Activated T-helper 1 cell treated with anti-CD3 and anti-CD28 coated beads, Interleukin-12 subunit alpha, Interleukin-12 subunit beta, Interleukin-2, Interleukin-4 antibody, amounts not matched to agents 30 ng/mL and 10 ng/mL and 1 ng/mL, durations not matched to agents 14 hours and 24 hours and 36 hours (primary cell): ENCODE results near the gene NECAB3. TPM values are rescaled to one million over a fixed set of nuclear protein-coding genes. Genes with fewer than 3 reads are reported as not detected.

Experiments
- DNase-seq: peaks from one replicate; pipeline ENCODE4 v3.0.0; 2021; ENCODE audit warnings: low spot score
- H3K27ac Mint-ChIP-seq: one replicate; pipeline ENCODE4 v1.8.0; 2021; ENCODE audit warnings: mild to moderate bottlenecking, mixed read lengths
- H3K27me3 Mint-ChIP-seq: one replicate; pipeline ENCODE4 v1.8.0; 2022; ENCODE audit warnings: mild to moderate bottlenecking, moderate library complexity, mixed read lengths; ENCODE audit not compliant: insufficient read depth
- H3K36me3 Mint-ChIP-seq: one replicate; pipeline ENCODE4 v1.8.0; 2021; ENCODE audit warnings: low read depth, mixed read lengths
- H3K4me1 Mint-ChIP-seq: one replicate; pipeline ENCODE4 v1.8.0; 2021; ENCODE audit warnings: low read depth, mixed read lengths
- H3K4me3 Mint-ChIP-seq: one replicate; pipeline ENCODE4 v1.8.0; 2021; ENCODE audit warnings: mild to moderate bottlenecking, moderate library complexity, mixed read lengths
- H3K9me3 Mint-ChIP-seq: one replicate; pipeline ENCODE4 v1.8.0; 2021; ENCODE audit warnings: mixed read lengths
- intact Hi-C: fragments of 100-400 bp; cut with micrococcal nuclease; formaldehyde crosslinking; loops from one replicate; pipeline ENCODE4 v1.15.1; 2024
- total RNA-seq: library from RNA; stranded (reverse); gene quantifications from 2 replicates; pipeline ENCODE4 v1.2.3, GENCODE V29; 2022

NECAB3 gene, protein sequence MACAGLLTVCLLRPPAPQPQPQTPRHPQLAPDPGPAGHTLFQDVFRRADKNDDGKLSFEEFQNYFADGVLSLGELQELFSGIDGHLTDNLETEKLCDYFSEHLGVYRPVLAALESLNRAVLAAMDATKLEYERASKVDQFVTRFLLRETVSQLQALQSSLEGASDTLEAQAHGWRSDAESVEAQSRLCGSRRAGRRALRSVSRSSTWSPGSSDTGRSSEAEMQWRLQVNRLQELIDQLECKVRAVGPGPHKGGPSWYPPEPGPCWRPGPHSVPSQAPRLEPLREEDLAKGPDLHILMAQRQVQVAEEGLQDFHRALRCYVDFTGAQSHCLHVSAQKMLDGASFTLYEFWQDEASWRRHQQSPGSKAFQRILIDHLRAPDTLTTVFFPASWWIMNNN
- total RNA-seq, result 30.7 and 31.2 TPM in 2 replicates

DNA sequence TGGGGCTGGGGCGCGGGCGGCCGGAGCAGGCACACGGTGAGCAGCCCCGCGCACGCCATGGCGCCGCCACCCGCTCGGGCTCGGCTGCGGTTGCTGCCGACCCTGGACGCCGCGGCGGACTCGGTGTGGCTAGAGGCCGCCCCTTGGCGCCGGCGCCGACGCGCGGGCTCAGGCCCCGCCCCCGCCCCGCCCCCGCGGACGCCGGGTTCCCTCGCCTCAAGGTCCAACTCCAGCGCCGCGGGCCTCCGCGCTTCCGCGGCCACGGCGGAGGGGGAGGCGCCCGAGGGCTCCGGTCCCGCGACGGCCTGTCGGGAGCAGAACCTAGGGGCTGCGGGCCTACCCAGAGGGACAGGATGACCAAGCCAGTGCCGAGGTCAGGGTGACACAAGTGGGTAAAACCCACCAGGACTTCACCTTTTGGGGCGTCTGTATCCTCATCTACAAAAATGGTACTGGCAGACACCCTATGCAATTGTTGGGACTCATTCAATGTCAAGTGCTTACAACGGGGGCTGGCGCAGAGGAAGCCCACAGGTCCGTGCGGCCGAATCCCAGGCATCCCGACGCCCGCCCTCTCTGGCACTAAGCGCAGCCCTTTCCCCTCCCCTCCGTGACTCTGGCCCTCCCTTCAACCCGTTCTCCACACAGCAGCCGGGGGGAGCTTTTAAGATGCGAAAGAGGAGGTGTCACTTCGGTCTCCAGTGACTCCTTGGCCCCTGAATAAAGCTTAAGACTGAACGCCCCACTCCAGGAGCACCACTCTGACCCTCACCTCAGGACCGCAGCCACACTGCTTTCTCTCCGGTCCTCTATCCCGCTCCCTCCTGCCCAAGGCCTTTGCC lies at the start of gene NECAB3:
NECAB3 (minus strand) TSS at position 135 of the 842 bp plus-strand sequence; CDS start at position 59, 76 bp downstream.
- intact Hi-C loops, result loop anchor here (1.0 kb wide), 2 partner anchors 8 to 11 kb away; partner anchors contain the start of gene ACTL10
- Mint-ChIP-seq H3K9me3 (no peaks in the 10 kb centered on the region), H3K27me3 (no peaks in the 10 kb centered on the region), H3K4me1 (peaks cover 54% of the 10 kb centered on the region), H3K27ac (peak within 1 kb of the TSS; percentile 87), H3K36me3 (peaks cover 24% of the 10 kb centered on the region), H3K4me3 (peak within 1 kb of the TSS; percentile 91)
- peak; percentile 73 for DNase-seq

DNA sequence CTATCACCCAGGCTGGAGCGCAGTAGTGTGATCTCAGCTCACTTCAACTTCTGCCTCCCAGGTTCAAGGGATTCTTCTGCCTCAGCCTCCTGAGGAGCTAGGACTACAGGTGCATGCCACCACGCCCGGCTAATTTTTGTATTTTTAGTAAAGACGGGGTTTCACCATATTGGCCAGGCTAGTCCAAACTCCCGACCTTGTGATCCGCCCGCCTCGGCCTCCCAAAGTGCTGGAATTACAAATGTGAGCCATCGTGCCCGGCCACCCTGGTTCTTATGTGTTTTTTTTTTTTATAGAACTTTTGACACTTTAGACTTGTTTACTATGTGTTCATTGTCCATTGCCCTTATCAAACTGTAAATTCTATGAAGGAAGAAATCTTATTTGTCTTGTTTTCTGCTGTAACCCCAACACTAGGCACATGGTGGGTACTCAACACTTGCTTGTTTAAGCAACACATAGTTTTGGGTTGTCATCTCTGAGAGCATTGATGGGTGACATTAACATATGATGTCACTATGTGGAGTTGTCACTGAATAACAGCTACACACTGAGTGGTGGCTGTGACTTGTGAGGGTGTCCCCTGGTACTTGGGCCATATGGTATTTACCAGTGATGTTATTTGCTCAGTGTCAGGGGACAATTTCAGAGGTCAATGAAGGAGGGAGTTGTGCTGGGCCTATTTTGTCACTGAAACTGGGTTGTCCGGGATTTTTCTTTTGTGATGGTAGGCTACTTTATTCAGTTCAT lies 47.3 kb upstream of the NECAB3 start:
- DNase-seq, result no peak
- H3K36me3 Mint-ChIP-seq, result peaks cover 4% of the 10 kb centered on the region
- intact Hi-C loops, result loop anchor here (2.0 to 5.0 kb wide), 2 partner anchors 231 to 271 kb away; partner anchors contain the start of genes CBFA2T2 and RALY
- peak overlapping the region; percentile 17 for H3K4me3 Mint-ChIP-seq
- no peaks in the 10 kb centered on the region for H3K27me3 Mint-ChIP-seq
- peaks cover 22% of the 10 kb centered on the region for H3K4me1 Mint-ChIP-seq
- H3K27ac Mint-ChIP-seq, result no peak overlapping the region
- peaks cover 3% of the 10 kb centered on the region for H3K9me3 Mint-ChIP-seq

DNA sequence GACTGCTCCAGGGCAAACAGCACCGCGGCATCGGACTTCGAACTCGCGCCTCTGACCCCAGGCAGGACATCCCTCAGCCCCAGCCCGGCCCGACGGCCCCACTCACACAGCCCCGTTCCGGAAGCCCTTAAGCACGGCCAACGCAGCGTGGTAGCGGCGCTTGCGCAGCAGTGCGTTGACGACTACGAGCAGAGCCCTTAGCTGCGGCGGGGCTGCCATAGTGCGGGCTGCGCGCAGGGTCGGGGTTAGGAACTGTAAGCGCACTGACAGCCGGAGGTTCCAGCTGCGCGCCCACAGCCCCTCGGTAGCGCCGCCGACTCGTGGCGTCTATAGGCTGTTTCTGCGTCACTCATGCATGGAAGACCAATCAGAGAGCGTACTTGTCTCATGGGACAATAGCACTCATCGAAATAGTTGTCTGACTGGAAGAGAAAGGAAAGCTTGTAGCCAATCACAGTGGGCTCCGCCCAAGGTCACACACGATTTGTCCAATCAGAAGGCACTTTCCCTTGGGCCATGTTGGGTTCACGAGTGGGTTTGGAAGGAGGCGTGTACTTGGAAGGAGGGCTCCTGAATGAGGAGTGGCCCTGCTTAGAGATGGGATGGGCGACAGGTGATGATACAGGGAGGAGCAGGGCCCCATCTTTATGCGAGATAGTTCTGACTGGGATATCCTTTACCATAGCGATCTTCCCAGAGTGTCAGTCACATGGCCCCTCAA lies 45.9 kb upstream of the NECAB3 start, which contains the start of gene PXMP4:
PXMP4 (minus strand) TSS at position 322 of the 721 bp plus-strand sequence; CDS start at position 219, 103 bp downstream.
- no peaks in the 10 kb centered on the region for H3K27me3 Mint-ChIP-seq
- intact Hi-C loops, result loop anchor here (1.0 to 5.0 kb wide), 8 partner anchors 11 to 272 kb away; partner anchors contain the start of genes ACTL10, CBFA2T2, CHMP4B and E2F1
- H3K27ac Mint-ChIP-seq, result peak within 1 kb of the TSS; percentile 93

DNA sequence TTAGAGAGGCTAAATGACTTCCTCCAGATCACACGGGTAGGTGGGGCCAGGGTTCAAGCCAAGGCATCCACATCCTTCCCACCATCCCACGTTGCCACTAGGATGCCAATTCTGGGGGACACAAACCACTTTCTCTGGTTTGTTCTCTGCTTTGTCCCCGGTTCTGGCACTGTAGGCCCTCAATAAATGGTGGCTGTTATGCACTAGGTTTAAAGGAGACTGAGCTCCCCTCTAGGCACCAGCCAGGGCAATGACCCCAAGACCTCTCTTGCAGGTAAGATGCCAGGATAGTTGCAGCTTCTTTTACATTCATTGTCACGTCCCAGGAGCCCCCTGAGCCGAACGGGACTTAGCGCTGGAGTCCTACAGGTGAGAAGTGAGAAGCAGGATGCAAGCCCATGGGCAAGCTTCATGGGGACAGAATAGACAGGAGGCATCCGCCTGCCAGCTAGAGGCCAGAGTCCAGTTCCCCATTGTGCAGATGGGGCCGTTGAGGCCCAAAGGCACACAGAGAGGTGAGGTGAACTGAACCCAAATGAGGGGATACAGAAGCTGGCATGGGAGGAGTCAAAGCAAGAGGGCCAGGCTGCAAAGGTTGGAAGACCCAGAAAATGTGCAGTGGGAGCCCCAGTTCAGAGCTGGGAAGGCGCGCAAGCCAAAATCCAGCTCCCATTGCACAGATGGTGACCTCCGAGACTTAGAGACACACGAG lies 45.2 kb upstream of the NECAB3 start:
- intact Hi-C loops, result no loop called here
- peak overlapping the region; percentile 85 for H3K4me3 Mint-ChIP-seq
- H3K36me3 Mint-ChIP-seq, result peaks cover 7% of the 10 kb centered on the region
- no peaks in the 10 kb centered on the region for H3K27me3 Mint-ChIP-seq
- peaks cover 30% of the 10 kb centered on the region for H3K4me1 Mint-ChIP-seq
- no peak for DNase-seq
- H3K9me3 Mint-ChIP-seq, result peaks cover 3% of the 10 kb centered on the region
- peak overlapping the region; percentile 93 for H3K27ac Mint-ChIP-seq

More for the DNA sequence above, 45.9 kb upstream of the NECAB3 start, which contains the start of gene PXMP4:
- Mint-ChIP-seq H3K4me3 (peak within 1 kb of the TSS; percentile 85), H3K4me1 (peaks cover 30% of the 10 kb centered on the region), H3K36me3 (peaks cover 7% of the 10 kb centered on the region), H3K9me3 (peaks cover 3% of the 10 kb centered on the region)
- peak; percentile 88 for DNase-seq

DNA sequence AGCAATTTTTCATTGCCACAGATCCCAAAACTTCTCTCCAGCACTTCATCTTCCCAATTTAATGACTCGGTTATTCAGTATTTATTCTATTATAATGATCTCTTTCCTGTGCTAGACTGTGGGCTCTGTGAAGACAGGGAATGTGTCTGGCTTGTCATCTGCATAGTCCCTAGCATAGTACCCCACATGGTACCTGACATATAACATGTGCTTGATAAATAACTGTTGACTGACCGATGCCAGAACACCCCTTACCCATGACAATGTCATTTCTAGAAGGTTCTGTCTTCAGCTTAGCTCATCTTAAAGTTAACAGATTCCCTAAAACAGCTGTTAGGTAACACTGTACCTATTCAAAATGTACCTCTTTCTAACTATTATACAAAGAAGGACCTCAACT lies 42.3 kb upstream of the NECAB3 start:
- intact Hi-C loops, result no loop called here
- Mint-ChIP-seq H3K27me3 (no peaks in the 10 kb centered on the region), H3K4me1 (peaks cover 31% of the 10 kb centered on the region), H3K36me3 (peaks cover 14% of the 10 kb centered on the region), H3K4me3 (no peak overlapping the region), H3K9me3 (peaks cover 3% of the 10 kb centered on the region), H3K27ac (no peak overlapping the region)
- no peak for DNase-seq

DNA sequence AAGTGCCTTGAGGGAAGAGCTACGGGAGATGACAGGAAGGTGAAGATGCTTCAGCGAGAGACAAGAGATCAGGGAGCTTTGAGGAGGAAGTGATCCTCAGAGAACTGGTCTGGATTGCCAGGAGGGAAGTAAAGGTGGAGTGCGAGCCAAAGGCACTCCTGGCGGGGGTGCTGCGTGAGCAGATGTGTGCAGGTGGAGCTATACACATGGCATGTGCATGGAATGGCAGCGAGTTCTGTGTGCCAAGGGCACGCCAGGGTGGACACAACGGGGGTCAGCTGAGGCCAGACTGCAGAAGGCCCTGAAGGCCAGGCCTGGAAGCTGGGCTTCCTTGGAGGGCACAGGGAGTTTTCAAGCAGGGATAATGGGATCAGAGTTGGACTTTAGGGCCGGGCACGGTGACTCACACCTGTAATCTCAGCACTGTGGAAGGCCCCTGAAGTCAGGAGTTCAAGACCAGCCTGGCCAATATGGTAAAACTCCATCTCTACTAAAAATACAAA lies 39.7 kb upstream of the NECAB3 start:
- DNase-seq, result no peak
- H3K27me3 Mint-ChIP-seq, result no peaks in the 10 kb centered on the region
- H3K36me3 Mint-ChIP-seq, result peaks cover 22% of the 10 kb centered on the region
- H3K27ac Mint-ChIP-seq, result no peak overlapping the region
- H3K9me3 Mint-ChIP-seq, result no peaks in the 10 kb centered on the region
- no peak overlapping the region for H3K4me3 Mint-ChIP-seq
- intact Hi-C loops, result no loop called here
- H3K4me1 Mint-ChIP-seq, result peaks cover 44% of the 10 kb centered on the region

DNA sequence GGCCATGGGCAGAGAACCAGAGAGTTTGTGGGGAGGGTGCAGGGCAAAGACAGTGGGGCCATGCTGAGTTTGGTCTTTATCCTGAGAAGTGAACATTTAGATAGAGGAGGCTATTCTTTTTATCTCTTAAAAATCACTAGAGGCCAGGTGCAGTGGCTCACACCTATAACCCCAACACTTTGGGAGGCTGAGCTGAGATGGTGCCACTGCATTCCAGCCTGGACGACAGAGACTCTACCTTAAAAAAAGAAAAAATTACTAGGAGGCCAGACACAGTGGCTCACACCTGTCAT lies 37.2 kb upstream of the NECAB3 start:
- Mint-ChIP-seq H3K4me3 (no peak overlapping the region), H3K27me3 (no peaks in the 10 kb centered on the region), H3K27ac (no peak overlapping the region), H3K36me3 (peaks cover 20% of the 10 kb centered on the region), H3K9me3 (no peaks in the 10 kb centered on the region), H3K4me1 (peaks cover 34% of the 10 kb centered on the region)
- intact Hi-C loops, result no loop called here
- DNase-seq, result no peak

DNA sequence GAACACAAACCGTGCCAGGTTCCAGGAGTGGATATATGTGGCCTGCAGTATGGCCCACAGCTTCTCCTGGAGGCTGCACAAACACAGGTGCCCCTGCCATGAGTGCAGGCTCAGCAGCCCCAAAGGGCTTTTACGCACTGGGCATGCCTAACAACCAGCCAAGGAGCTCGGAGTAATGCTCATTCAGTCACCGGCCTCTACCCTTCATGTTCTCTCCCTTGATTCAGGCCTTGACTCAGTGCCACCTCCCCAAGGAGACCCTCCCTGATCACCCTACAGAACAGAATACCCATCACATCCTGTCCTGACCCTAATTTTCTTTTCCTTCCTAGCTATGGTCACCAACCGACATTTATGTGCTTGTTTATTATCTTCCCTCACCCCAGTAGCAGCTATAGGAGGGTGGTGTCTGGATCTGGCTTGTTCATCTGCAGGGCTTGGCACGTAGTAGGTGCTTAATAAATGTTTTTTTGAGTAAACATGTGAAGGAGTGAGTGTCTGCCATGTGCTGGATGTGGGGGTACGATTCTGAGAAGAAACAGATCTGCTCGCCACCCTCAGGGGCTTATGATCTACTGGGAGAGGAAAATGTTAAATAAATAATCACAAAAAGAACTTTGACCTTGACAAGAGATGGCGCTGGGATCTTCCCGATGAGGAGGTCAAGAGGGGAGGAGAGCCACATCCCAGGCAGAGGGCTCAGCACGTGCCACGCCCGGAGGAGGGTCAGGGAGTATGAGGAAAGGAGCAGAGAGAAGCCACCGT lies 36.6 kb upstream of the NECAB3 start:
- no peak overlapping the region for H3K4me3 Mint-ChIP-seq
- H3K4me1 Mint-ChIP-seq, result peaks cover 28% of the 10 kb centered on the region
- H3K36me3 Mint-ChIP-seq, result peaks cover 17% of the 10 kb centered on the region
- no peak overlapping the region for H3K27ac Mint-ChIP-seq
- intact Hi-C loops, result no loop called here
- H3K27me3 Mint-ChIP-seq, result no peaks in the 10 kb centered on the region
- no peaks in the 10 kb centered on the region for H3K9me3 Mint-ChIP-seq
- no peak for DNase-seq

DNA sequence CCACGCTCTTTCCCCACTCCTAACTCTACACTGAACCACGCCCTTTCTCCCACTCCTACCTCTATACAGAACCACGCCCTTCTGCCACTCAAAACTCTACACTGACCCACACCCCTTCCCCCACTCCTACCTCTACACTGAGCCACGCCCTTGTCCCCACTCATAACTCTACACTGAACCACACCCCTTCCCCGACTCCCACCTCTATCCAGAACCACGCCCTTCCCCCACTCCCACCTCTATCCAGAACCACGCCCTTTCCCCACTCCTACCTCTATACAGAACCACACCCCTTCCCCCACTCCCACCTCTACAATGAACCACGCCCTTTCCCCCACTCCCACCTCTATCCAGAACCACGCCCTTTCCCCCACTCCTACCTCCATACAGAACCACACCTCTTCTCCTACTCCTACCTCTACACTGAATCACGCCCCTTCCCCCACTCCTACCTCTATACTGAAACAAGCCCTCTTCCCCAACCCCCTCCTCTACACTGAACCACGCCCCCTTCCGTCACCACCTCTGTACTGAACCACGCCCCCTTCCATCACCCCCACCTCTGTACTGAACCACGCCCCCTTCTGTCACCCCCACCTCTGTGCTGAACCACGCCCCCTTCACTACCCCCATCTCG lies 35.8 kb upstream of the NECAB3 start:
- intact Hi-C loops, result loop anchor here (1.0 kb wide), 2 partner anchors 10 to 24 kb away; partner anchors contain the start of genes E2F1 and PXMP4
- H3K9me3 Mint-ChIP-seq, result no peaks in the 10 kb centered on the region
- peaks cover 28% of the 10 kb centered on the region for H3K4me1 Mint-ChIP-seq
- no peak for DNase-seq
- H3K27ac Mint-ChIP-seq, result peak overlapping the region; percentile 48
- peaks cover 17% of the 10 kb centered on the region for H3K36me3 Mint-ChIP-seq
- no peak overlapping the region for H3K4me3 Mint-ChIP-seq
- no peaks in the 10 kb centered on the region for H3K27me3 Mint-ChIP-seq

DNA sequence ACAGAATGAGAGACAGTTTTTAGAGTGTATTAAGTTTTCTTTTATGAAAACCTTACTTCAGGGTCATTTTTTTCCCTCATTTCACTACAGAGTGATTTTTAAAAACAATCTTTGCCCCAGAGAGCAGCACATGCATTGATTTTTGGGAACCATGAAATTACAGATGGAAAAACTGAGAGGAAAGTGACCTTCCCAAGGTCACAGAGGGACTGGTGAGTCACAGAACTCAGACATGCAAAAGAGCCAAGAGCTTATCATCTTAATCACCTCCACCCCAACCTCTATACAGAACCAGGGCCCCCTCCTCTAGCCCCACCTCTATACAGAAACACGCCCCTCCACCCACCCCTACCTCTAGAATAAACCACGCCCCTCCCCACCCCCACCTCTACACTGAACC lies 35.2 kb upstream of the NECAB3 start:
- no peaks in the 10 kb centered on the region for H3K9me3 Mint-ChIP-seq
- H3K36me3 Mint-ChIP-seq, result peaks cover 17% of the 10 kb centered on the region
- no peak for DNase-seq
- no peak overlapping the region for H3K4me3 Mint-ChIP-seq
- peak overlapping the region; percentile 84 for H3K27ac Mint-ChIP-seq
- no peaks in the 10 kb centered on the region for H3K27me3 Mint-ChIP-seq
- H3K4me1 Mint-ChIP-seq, result peaks cover 28% of the 10 kb centered on the region
- intact Hi-C loops, result loop anchor here (1.0 kb wide), 2 partner anchors 11 to 23 kb away; partner anchors contain the start of genes E2F1 and PXMP4
